Peyer's patch (tissue), 4 donors: ENCODE measurements around the gene CYREN.

Experiments used
- CTCF ChIP-seq, 6 experiments: fragments of 450-650 bp in 4 of 6; fragments of 200-600 bp in 2 of 6; sonication (generic) in 1 of 6; IDR thresholded peaks; one replicate each; pipeline ENCODE4 v1.5.1; 2017 to 2019; ENCODE audit warnings: antibody characterized with exemption in 6 of 6, mild to moderate bottlenecking in 3 of 6, moderate library complexity in 1 of 6
- POLR2A ChIP-seq, 2 donors: fragments of 450-650 bp; IDR thresholded peaks; one replicate each; pipeline ENCODE4 v1.5.1; 2017; ENCODE audit warnings: antibody characterized with exemption in 2 of 2, mild to moderate bottlenecking in 2 of 2, moderate library complexity in 2 of 2

GRCh38 chr7:135178364-135178763 lies 7.9 kb upstream of the CYREN start:
- TF ChIP-seq CTCF (IDR thresholded peaks at IDR 0.05), result no peak
- TF ChIP-seq POLR2A (IDR thresholded peaks at IDR 0.05), result no peak
